ENCODE data around the gene TTLL10.

DNA sequence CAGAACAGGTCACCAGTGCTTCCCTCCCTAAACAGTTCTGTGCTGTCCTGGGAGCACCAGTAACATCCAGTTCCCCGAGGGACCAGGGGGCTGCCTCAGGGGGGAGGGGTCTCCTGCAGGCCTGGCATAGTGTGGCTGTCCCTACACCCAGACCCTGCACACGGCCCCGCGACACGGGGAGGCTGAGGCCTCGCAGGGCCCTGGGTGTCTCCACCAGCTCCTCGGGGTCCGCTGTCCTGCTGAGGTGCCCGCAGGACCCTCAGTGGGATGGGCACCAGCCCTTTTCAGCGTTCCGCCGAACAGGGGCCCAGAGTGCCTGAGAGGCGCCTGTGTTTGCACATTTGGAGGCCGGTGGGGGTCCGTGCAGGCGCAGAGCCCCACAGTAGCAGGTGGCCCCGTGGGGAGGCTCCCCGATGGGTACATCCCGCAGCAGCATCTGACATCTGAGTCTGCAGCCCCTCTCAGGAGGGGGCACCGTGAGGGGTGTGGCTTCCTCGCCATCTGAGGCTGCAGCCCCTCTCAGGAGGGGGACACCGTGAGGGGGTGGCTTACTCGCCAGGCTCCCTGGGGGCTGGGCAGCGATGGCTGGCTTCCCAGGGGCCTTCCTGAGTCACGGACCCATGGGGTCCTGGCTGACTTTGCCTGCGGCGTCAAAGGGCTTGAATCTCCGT is 39.2 kb upstream of the TTLL10 start:
- TF ChIP-seq, protein P1, sequence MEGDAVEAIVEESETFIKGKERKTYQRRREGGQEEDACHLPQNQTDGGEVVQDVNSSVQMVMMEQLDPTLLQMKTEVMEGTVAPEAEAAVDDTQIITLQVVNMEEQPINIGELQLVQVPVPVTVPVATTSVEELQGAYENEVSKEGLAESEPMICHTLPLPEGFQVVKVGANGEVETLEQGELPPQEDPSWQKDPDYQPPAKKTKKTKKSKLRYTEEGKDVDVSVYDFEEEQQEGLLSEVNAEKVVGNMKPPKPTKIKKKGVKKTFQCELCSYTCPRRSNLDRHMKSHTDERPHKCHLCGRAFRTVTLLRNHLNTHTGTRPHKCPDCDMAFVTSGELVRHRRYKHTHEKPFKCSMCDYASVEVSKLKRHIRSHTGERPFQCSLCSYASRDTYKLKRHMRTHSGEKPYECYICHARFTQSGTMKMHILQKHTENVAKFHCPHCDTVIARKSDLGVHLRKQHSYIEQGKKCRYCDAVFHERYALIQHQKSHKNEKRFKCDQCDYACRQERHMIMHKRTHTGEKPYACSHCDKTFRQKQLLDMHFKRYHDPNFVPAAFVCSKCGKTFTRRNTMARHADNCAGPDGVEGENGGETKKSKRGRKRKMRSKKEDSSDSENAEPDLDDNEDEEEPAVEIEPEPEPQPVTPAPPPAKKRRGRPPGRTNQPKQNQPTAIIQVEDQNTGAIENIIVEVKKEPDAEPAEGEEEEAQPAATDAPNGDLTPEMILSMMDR (IDR thresholded peaks at IDR 0.05; ENCODE audit: low read depth, low read length) = no peak
- no peak for TF ChIP-seq POLR2A (IDR thresholded peaks at IDR 0.05; ENCODE audit: extremely low read depth, insufficient read length)
- TF ChIP-seq MYC (IDR thresholded peaks at IDR 0.05; ENCODE audit: low read depth, low read length) = no peak
